ENCODE results near the gene DENND10.
"Not testable (repeated sequence)": the region's sequence is repeated elsewhere in the genome, so short reads cannot be mapped to it uniquely, and the experiment has no call there.

Gene DENND10

DNA sequence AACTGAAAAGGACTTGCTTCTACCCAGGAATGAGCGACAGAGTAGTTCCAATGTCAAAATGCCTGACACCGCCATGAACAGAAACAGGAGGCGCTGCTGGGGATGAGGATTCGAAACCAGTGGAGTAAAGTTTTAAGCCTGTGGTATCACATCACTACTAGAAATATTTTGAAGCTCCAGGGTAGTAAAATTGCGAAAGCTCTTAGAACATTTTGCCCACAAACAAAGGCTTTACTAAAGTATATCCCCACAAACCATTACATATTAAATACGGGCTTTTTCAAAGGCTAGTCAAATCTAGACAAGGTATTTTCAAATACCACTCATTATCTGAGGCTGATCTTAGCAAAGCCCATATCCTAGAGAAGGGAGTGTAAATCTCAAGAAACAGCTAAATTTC, 72.3 kb downstream of the DENND10 start:
- DNase-seq, result no peak

DNA sequence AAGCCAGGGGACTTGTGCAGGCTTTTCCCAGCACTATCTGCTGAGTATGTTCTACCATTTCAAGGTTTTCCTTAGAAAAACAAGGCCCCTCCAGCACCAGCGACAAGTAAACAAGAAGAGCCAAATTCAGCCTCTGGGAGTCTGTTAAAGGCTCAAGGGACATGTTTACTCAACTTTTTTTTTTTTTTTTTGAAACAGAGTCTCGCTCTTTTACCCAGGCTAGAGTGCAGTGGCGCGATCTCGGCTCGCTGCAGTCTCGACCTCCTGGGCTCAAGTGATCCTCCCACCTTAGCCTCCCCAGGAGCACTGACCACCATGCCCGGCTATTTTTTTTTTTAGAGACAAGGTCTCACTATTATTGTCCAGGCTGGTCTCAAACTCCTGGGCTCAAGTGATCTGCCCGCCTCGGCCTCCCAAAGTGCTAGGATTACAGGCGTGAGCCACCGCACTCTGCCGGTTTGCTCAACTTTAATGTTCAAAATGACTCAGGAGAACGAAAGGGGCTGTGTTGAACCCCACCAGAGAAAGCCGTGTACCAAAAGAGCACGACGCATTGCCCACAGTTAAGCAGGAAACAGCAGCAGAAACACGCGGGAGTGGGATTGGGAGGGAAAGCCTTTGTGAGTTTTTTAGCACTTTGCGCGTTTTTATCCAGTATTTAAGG, 73.9 kb downstream of the DENND10 start:
- no peak for DNase-seq

DNA sequence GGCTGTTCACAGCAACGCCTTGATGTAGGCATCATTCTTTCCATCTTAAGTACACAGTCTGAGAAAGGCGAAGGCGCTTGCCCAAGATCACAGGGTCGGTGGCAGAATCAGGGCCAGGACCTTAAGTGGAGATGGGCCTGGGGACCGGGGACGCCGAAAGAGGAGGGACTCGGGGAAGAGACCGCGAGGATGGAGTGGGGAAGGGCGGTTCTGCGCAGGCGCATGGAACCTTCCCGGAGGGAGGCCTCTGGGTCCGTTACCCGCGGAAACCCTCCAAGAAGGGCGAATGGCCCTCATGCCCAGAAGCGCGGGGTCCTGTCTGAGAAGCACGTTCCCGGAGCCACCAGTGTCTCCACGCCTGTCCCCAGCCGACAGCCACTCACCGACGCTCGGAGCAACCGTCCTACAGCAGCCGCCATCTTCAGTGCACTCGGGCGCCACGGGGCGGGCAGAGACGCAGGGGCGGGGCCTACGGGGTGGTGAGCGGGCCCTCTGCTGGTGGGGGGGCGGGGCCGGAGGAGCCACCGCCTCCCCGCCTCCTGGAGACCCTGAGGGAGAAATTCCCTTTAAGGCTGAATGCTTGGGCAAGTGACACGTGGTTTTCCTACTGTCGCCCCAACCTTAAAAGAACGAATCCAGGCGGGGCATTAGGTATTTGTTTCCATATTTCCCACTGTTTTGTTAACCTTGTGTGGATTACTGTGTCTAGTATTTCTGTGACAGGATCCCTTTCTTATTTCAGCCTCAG, 74.6 kb downstream of the DENND10 start, which contains the start of gene PRDX3:
Gene PRDX3, minus strand, starts transcription at position 441 of the 748 bp plus-strand sequence. Its CDS starts 22 bp downstream, at position 419.
- DNase-seq, result peak; percentile 76

DNA sequence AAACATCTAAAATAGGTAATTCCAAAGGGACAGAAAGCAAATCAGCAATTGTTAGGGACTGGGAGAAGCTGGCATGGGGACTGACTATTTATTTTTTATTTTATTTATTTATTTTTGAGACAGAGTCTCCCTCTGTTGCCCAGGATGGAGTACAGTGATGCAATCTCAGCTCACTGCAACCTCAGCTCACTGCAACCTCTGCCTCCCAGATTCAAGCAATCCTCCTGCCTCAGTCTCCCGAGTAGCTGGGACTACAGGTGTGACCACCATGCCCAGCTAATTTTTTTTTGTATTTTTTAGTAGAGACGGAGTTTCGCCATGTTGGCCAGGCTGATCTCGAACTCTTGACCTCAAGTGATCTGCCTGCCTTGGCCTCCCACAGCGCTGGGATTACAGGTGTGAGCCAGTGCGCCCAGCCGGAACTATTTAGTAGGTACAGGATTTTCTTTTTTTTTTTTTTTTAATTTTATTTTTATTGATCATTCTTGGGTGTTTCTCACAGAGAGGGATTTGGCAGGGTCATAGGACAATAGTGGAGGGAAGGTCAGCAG, 77.0 kb downstream of the DENND10 start:
- DNase-seq, result not testable (repeated sequence)

DNA sequence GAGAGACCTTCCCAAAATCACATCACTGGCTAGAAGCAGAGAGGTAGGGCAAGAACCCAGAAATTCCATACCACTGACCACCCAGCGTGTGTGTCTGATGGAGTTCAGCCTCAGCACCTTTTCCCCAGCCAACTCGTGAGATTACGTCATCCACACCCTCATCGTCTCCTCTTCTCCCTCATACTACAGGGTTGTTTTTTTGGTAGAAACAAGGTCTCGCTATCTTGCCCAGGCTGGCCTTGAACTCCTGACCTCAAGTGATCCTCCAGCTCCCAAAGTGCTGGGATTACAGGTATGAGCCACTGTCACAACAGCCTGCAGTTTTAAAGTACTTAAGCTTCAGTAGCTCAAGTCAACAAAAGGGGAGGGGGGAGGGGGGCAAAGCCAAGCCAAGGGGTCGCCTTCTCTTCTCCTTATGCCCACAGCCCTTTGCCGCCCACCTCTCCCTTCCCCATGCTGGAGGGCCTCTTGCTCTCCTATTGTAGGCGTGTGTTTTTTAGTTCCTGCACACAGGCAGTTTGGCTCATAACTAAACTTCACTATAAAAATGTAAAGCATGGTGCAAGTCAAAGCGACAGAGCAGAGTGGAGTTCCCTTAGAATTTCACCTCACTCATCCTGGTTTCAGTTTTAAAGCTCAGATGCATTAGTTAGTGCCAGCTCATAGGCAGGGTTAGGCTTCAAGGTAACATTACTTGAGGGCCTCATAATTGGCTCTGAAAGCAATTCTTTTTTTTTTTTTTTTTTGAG, 79.9 kb downstream of the DENND10 start:
- no peak for DNase-seq

Measured in GF-D8 (cell line).